ENCODE measurements around the gene SLC41A2.
"Not testable (repeated sequence)": the region's sequence is repeated elsewhere in the genome, so short reads cannot be mapped to it uniquely, and the experiment has no call there.

The SLC41A2 gene

GRCh38 chr12:104963757-104964156 is 5.7 kb upstream of the SLC41A2 start:
- DNase-seq, result no peak

- no peak for DNase-seq
Observed at GRCh38 chr12:104960464-104960863, 2.4 kb upstream of the SLC41A2 start.

- no peak for DNase-seq
Observed at GRCh38 chr12:104959335-104959841, 1.3 kb upstream of the SLC41A2 start.

GRCh38 chr12:104958805-104959334 is 780 bp upstream of the SLC41A2 start:
- no peak for DNase-seq

- no peak for DNase-seq
Observed at GRCh38 chr12:104957719-104958000, 430 bp downstream of the SLC41A2 start.

GRCh38 chr12:104956870-104957718 is 996 bp downstream of the SLC41A2 start:
- no peak for DNase-seq

GRCh38 chr12:104955703-104956102 is 2.4 kb downstream of the SLC41A2 start:
- no peak for DNase-seq

GRCh38 chr12:104953323-104953722 is 4.8 kb downstream of the SLC41A2 start:
- DNase-seq, result no peak

- DNase-seq, result no peak
Observed at GRCh38 chr12:104952816-104953215, 5.3 kb downstream of the SLC41A2 start.

GRCh38 chr12:104951759-104952509 is 6.2 kb downstream of the SLC41A2 start:
- no peak for DNase-seq

GRCh38 chr12:104948716-104949115 is 9.4 kb downstream of the SLC41A2 start:
- DNase-seq, result not testable (repeated sequence)

- no peak for DNase-seq
Observed at GRCh38 chr12:104944252-104944651, 13.8 kb downstream of the SLC41A2 start.

GRCh38 chr12:104943401-104943800 is 14.7 kb downstream of the SLC41A2 start:
- not testable (repeated sequence) for DNase-seq

- DNase-seq, result no peak
Observed at GRCh38 chr12:104942075-104942474, 16.0 kb downstream of the SLC41A2 start.

- DNase-seq, result no peak
Observed at GRCh38 chr12:104941454-104941853, 16.6 kb downstream of the SLC41A2 start.

GRCh38 chr12:104939089-104939488 is 19.0 kb downstream of the SLC41A2 start:
- no peak for DNase-seq

GRCh38 chr12:104938371-104938770 is 19.7 kb downstream of the SLC41A2 start:
- DNase-seq, result no peak

- no peak for DNase-seq
Observed at GRCh38 chr12:104935886-104936285, 22.2 kb downstream of the SLC41A2 start.

GRCh38 chr12:104933778-104934177 is 24.3 kb downstream of the SLC41A2 start:
- no peak for DNase-seq

GRCh38 chr12:104933128-104933527 is 25.0 kb downstream of the SLC41A2 start:
- DNase-seq, result no peak

GRCh38 chr12:104930388-104931326 is 27.4 kb downstream of the SLC41A2 start:
- no peak for DNase-seq

- no peak for DNase-seq
Observed at GRCh38 chr12:104929977-104930376, 28.1 kb downstream of the SLC41A2 start.

- no peak for DNase-seq
Observed at GRCh38 chr12:104929368-104929767, 28.7 kb downstream of the SLC41A2 start.

Measured in NCI-H1048 (cell line).